ENCODE measurements around the gene TRANK1.
A peak's percentile ranks its signal among the peaks of the same experiment; 100 is the strongest.

The TRANK1 gene

DNA sequence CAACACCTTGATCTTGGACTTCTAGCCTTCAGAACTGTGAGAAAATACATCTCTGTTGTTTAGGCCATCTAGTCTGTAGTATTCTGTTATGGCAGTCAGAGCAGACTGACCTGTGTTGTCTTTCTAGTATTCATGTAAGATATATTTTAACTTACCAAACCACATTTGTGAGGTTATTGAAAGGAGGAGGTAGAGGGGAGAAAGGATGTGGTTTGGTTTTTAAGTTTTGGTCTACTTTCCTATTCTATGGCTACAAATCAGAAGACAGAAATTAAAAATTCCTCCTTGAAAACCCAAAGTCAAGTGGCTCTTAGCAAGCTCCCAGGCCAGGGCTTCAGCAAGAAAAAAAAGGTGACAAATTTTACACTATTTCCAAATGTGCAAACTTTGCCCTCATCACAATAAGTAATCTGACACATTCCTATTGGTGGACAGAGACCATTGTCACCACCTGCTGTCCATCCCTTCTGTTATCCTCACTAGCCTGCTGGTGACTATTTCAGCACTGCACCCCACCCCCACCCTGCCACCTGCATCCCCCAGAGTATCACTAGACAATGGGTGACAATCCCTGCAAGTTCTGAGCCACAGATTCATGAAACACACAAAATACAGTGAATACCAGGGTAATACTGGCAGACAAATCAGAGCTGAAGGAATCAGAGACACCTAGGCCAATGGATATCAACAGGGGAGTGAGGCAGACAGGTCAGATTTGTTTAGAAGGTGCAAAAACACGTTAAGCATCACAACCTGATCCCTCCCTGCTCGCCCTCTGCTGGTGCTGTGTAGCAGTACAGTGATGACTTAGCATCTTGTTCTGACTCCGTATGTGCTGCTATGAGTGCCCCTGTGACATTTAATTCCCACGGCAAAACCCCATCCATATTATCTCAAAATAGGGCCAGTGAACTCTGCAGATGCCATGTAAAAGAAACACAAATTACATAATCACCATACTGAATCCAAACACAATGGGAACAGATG is 101.5 kb downstream of the TRANK1 start:
- DNase-seq (ENCODE audit: low spot score) = peak; percentile 38

DNA sequence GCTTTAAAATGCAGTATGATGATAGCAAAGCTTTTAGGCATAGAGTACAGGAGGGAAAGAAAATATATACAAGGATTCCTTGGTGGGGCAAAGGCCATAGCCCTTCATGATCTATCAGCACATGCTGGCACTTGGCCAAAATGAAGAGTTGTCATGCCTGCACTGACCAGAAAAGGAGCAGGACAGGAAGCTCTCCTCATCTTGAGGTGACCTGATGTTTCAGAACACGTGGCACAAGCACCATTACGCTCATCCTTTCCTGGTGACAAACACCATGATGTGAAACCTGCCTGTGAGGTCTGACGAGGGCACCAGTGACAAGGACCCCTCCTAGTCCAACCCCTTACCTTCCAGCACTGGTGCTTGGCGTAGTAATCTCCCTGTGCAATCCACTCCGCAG is 102.6 kb downstream of the TRANK1 start:
- DNase-seq (ENCODE audit: low spot score) = no peak

GRCh38 chr3:36840453-36840921 is 104.4 kb downstream of the TRANK1 start:
- no peak for DNase-seq (ENCODE audit: low spot score)

DNA sequence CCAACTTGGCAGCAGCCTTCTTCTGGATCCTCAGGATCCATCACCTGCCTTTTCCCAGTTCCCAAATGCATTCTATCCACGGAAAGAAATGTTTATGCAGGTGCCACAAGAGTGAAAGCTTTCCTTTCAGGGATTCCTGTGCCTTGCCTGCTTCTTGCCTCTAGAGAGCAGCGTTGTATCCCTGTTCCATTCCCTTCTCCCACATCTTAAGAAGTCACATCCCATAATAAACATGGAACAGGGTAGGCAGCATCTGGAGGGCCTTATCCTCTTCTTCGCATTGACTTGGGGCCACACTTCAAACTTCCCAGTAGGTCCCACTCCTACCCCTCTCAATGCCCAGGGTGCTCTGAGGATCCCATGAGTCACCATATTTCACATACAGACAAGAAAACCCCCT is 107.8 kb downstream of the TRANK1 start:
- DNase-seq (ENCODE audit: low spot score) = no peak

GRCh38 chr3:36833160-36833814 is 111.6 kb downstream of the TRANK1 start:
- no peak for DNase-seq (ENCODE audit: low spot score)

- DNase-seq (ENCODE audit: low spot score) = no peak
Measured at GRCh38 chr3:36832406-36832805, 112.4 kb downstream of the TRANK1 start.

DNA sequence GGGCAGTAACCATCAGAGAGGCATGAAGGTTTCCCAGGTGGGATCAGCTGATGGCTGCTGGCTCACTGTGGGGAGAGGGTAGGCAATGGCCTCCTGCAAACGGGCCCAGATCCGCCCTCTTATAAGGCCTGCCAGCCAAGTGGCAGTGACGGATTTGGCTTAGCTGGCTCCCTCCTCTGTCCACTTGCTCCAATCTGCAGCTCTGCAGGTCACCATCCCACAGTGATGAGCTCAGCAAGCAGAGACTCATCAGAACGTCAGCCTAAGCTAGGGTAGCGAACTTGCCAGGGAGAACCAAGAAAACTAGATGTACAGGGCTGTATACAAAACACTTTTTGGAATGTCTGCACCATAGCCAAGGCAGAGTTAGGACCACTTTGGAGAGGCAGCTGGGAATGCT is 117.7 kb downstream of the TRANK1 start:
- DNase-seq (ENCODE audit: low spot score) = no peak

- DNase-seq (ENCODE audit: low spot score) = no peak
Measured at GRCh38 chr3:36826240-36826639, 118.6 kb downstream of the TRANK1 start.

GRCh38 chr3:36824443-36824842 is 120.4 kb downstream of the TRANK1 start:
- DNase-seq (ENCODE audit: low spot score) = no peak

- DNase-seq (ENCODE audit: low spot score) = no peak
Measured at GRCh38 chr3:36823806-36824205, 121.0 kb downstream of the TRANK1 start.

GRCh38 chr3:36820083-36820482 is 124.8 kb downstream of the TRANK1 start:
- no peak for DNase-seq (ENCODE audit: low spot score)

DNA sequence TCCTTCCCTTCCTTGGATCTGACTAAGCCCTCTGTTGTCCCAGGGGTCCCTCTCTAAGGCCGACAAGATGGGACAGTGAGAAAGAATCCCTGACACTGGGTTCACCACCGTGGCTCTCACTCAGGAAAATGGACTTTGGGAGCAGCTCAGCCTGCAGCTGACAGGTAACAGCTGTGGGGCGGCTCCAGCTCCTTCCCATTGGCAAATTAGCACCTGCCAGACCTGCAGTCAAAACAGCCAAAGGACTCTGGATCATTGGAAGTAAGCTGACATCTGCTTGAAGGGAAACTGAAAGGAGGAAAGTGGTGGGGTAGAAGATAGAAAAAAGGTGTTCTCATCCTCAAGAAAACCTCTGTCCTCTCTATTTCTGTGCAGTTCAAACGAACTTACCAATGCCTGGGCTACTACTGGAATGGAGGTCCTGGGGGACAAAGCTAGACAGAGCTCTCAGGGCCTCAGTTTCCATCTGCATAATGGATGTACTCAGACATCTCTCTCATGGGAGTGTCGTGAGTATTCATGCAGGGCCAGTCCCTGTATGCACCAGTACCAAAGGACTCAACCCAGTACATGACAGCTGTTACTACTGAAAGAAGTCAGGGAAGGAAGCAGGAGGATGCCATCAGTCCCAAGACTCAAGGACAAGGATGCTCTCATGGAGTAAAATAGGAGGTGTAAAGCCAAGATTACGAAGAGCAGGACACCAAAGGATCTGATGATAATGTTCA is 126.9 kb downstream of the TRANK1 start:
- DNase-seq (ENCODE audit: low spot score) = no peak

DNA sequence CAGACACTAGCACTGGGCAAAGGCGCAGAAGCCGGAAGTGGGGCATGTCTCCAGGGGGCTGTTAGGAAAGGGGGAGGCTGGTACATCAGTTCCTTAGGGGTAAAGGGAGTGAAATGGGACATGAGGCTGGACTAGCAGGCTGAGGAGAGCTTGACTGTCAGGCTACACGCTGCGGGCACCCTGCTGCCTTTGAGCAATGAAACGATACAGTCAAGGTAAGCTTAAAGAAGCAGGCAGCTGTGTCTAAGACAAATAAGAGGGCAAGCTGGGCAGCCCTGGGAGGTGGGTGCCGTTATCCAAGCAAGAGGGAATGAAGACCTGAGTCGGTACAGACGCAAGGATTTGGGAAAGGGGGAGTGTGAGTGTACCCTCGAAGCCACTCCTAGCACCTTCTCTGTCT is 129.5 kb downstream of the TRANK1 start:
- no peak for DNase-seq (ENCODE audit: low spot score)

- DNase-seq (ENCODE audit: low spot score) = no peak
Measured at GRCh38 chr3:36814776-36815175, 130.1 kb downstream of the TRANK1 start.

GRCh38 chr3:36814066-36814717 is 130.7 kb downstream of the TRANK1 start:
- DNase-seq (ENCODE audit: low spot score) = no peak

DNA sequence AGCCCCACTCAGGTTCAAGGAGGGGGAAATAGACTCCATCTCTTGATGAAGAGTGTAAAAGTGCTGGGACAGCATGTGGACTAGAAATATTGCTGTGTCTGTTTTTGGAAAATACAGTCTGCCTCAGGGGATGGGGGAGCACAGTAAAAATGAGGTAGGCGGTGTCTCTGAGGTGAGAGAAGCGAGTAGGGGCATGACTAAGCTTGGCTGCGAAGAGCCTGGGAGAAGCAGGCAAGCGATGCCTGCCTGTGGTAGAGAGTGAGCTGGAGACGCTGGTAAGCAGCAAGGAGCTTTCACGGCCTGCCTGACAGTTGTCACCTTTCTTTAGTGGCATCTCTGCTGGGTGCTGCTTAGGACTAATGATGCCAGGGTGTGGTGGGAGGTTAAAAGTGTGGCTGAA is 131.5 kb downstream of the TRANK1 start:
- DNase-seq (ENCODE audit: low spot score) = no peak

DNA sequence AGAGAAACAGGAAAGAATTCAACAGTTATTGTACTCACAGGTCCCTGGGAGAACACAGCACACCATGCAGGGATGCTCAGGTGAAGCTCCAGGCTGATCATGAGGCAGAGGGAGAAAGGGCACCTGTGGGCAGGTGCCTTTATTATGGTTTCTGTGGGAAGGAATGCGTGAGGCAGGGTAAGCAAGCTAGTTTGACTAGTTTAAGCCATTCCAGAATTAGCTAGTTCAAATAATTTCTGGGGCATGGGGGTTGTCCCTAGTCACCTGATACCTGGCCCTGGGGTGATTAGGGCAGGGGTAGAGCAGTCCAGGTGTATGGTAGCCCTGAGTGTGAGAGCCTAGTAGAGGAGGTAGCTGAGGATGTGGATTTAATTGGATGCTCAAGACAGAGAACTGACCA is 132.6 kb downstream of the TRANK1 start:
- no peak for DNase-seq (ENCODE audit: low spot score)

- DNase-seq (ENCODE audit: low spot score) = no peak
Measured at GRCh38 chr3:36811768-36812167, 133.1 kb downstream of the TRANK1 start.

DNA sequence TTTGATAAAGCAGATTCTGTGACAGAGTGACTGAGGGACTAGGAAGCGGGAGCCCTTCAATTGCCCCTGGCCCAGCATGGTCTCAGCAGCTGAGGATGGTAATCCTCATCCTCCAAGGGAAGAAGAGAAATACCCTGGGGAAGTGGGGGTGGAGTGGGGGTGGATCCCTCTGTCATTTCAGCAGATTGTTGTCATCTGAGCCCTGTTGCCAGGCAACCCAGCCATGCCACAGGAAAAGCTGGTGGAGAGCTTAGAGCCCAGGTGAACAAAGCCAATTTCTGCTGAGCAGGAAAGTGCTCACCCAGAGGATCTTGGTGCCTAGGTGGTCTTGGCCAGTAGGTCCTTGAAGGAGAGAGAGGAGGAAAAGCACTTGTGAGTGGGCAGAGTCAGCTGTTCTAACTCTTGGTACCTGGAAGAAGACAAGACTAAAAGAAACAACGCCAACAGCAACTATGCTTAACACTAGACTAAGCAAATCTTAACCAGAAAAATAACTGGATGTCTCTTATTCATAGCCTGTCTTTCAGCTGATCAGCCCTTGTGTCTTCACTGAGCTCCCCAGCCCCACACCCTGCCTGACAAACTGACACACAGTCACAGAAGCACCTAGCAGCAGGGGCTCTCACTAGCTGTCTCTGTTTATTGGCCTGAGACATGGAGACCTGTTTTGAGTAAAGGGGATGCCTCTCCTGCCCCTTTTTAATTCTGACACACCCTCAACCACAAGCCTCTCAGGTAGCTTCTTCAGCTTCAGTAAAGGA is 140.4 kb downstream of the TRANK1 start:
- DNase-seq (ENCODE audit: low spot score) = no peak

DNA sequence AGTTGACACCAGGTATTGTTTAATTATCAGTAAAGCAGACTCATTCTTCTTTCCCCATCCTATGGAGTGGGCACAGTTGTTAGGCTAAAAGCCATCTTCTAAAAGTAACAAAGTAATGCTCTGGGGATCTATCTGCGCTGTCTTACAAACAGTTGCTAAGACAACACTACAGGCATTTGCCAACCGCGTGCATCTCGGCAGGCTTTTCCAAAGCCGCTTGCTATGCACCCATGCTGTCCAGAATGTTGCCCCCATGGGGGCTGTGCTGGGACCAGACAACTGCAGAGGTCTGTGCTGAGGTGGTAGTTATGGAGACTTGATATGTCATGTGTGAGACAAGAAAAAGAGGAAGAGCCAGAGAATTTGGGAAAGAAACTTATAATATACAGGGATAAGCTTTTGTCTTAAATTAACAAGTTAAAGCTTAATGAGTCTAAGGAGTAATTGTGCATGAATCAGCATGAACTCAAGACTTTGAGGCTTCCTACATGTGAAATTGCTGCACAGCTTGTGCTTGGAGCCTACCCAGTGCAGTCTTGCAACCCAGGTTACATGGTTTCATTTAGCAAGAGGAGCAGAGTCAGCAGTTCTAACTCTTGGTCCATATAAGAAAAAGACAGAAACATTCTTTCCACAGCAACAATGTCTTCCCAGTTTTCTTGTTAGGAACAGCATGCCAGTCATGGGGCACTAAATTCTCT is 141.6 kb downstream of the TRANK1 start:
- DNase-seq (ENCODE audit: low spot score) = no peak

All from AG20443 (cell line).